Left kidney (tissue), 2 donors: ENCODE results near the gene TNNT1. TPM values are rescaled to one million over a fixed set of nuclear protein-coding genes. Genes with fewer than 3 reads are reported as not detected.

ENCODE experiments used
- DNase-seq: peaks from one replicate; pipeline ENCODE4 v3.0.0-alpha.2; 2013
- polyA plus RNA-seq: library from polyadenylated mRNA; unstranded; fragments of 120-200 nt; gene quantifications from one replicate; pipeline ENCODE4 v1.2.1, GENCODE V29; 2013; ENCODE audit not compliant: insufficient read length

The TNNT1 gene
- polyA plus RNA-seq, 1 donor, result 3.8 TPM

- no peak for DNase-seq
Observed at GRCh38 chr19:55145232-55145631, 3.8 kb downstream of the TNNT1 start.

DNA sequence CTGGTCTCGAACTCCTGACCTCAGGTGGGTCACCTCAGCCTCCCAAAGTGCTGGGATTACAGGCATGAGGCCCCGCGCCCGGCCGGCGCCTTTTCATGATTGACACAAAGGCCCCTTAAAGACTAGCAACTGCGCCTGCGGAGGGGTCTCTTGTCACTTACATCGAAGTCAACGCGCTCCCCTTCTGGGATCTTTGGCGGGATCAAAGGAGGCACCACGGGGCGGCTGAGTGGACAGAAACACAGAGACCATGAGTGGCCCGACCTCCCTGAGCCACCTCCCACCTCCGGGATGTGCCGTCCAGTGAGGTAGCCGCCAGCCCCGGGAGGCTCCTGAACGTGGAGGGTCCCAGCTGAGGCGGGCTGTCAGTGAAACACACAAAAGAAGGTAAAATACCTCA is 7.3 kb downstream of the TNNT1 start:
- DNase-seq, result no peak

- DNase-seq, result no peak
Observed at GRCh38 chr19:55137915-55138314, 11.1 kb downstream of the TNNT1 start.

- no peak for DNase-seq
Observed at GRCh38 chr19:55136399-55137102, 12.5 kb downstream of the TNNT1 start.

DNA sequence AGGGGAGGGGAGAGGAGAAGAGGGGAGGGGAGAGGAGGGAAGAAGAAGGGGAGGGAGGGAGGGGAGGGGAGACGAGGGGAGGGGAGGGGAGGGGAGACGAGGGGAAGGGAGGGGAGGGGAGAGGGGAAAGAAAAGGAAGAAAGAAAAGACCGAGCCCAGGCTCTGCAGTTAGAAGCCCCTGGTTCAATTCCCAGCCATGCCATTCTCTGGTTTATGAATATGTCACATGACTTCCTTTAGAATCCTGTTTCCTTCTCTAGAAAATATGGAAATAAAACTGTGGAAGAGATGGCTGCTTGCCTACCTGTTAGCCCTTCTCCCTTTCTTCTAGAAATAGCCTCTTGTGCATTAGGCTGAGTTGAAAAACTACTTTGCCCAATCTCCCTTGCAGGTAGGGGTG is 14.3 kb downstream of the TNNT1 start:
- no peak for DNase-seq

- DNase-seq, result no peak
Observed at GRCh38 chr19:55133639-55134444, 15.2 kb downstream of the TNNT1 start.

- DNase-seq, result no peak
Observed at GRCh38 chr19:55132453-55133129, 16.4 kb downstream of the TNNT1 start.

- no peak for DNase-seq
Observed at GRCh38 chr19:55131421-55131820, 17.6 kb downstream of the TNNT1 start.

DNA sequence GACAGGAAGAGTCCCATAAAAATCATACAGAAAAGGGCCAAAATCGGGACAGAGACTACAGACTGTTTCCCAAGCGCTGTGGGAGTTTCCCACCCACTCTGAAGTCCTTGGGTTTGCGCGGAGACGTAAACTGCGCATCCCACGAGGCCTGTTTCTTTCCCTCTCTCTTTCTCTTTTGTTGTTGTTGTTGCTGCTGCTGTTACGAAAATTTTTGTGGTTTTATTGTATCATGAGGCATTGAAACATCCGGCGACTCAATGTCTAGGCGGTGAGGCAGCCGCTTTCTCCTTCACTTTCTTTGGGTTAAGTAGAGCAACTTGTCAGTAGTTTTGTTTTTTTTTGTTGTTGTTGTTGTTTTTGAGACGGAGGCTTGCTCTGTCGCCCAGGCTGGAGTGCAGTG is 30.0 kb downstream of the TNNT1 start:
- DNase-seq, result no peak

DNA sequence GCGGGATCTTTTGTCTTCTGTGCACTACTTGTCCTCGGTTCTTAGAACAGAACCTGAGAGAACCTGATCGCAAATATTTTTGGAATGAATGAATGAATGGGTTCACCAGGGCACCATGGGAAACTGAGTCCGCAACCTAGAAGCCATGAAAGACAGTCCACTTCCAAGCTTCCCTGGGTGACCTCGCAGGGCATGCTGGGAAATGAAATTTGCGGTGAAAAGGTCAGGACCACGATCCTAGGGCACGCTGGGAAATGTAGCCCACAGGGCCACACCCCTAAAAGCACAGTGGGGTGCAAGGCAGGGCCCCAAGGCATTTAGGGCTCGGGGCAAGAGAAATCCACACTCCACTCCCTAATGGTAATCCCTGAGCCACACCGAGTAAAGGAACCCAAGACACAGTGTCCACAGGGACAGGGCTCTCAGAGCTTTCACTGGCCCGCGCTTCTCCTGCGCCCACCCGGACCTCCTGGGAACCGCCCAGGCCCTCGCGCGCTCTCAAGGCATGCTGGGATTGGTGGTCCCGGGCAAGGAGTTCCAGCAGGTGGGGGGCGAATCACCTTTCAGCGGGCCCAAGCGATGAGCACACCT is 30.5 kb downstream of the TNNT1 start:
- peak; percentile 35 for DNase-seq

GRCh38 chr19:55117663-55118391 is 31.2 kb downstream of the TNNT1 start:
- DNase-seq, result peak; percentile 98

GRCh38 chr19:55116859-55117662 is 31.9 kb downstream of the TNNT1 start, which contains the start of gene PPP1R12C:
TSS of gene PPP1R12C (minus strand) at chr19:55117637. CDS start at chr19:55117543, 94 bp downstream.
- no peak for DNase-seq

GRCh38 chr19:55116232-55116858 is 32.7 kb downstream of the TNNT1 start:
- DNase-seq, result no peak

GRCh38 chr19:55115446-55116065 is 33.5 kb downstream of the TNNT1 start:
- no peak for DNase-seq

GRCh38 chr19:55114566-55115145 is 34.4 kb downstream of the TNNT1 start:
- DNase-seq, result no peak

DNA sequence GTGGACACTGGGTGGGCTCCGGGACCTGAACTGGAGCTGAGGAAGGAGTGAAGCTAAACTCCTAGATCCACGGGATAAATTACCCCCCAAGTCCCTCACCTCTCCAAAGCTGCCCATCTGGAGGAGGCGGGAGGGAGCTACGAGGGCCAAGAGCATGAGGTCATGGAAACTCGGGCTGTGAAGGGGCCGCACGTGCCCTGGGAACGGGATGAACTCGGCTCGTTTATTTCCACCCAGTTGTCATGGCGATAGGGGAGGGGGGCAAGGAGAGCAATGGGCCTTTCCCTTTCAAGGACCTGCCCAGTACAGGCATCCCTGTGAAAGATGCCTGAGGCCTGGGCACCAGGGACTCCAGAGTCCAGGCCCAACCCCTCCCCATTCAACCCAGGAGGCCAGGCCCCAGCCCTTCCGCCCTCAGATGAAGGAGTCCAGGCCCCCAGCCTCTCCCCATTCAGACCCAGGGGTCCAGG is 35.4 kb downstream of the TNNT1 start:
- DNase-seq, result peak; percentile 92

DNA sequence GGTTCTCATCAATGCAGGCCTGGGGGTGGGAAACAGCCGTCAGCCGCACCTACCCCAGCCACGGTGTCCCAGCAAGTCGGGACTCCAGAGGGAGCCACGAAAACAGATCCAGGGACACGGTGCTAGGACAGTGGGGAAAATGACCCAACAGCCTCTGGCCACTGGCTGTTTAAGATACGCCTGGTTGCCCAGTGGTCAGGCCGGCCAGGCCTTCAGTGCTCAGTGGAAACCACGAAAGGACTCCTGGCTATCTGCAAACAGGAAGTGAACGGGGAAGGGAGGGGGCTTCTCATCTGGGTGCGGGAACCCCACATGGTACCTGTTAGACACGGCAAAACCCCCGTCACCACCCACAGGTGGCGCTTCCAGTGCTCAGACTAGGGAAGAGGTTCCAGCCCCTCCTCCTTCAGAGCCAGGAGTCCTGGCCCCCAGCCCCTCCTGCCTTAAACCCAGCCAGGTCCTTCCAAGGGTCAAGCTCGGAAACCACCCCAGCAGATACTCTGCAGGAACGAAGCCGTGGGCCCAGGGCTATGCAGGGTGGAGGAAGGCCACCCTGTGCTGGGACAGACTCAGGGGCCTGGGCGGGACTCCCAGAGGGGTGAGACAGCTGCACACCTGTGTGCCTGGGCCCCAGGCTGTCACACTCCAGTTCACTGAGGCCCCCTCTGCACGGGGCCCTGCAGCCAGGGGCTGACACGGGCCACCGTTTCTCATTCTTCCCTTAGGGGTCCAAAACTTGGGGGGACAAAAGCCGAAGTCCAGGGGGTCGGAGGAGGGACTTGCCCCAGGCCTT is 36.0 kb downstream of the TNNT1 start:
- DNase-seq, result peak; percentile 21

- DNase-seq, result no peak
Observed at GRCh38 chr19:55112246-55112776, 36.7 kb downstream of the TNNT1 start.
